AG10803 (cell line): ENCODE data around the gene SLC2A8.

ENCODE experiments used
- DNase-seq: peaks from one replicate; pipeline ENCODE4 v3.0.0; 2010; ENCODE audit warnings: low read depth
- H3K4me3 ChIP-seq: 2 replicates; pipeline ENCODE4 v1.5.1; 2011; ENCODE audit warnings: mild to moderate bottlenecking, low read length, control low read depth
- CTCF ChIP-seq: conservative IDR thresholded peaks from 2 replicates; pipeline ENCODE4 v1.5.1; 2011; ENCODE audit warnings: mild to moderate bottlenecking, low read length, control low read depth, inconsistent platforms

The SLC2A8 gene

GRCh38 chr9:127389381-127390247 is 7.4 kb upstream of the SLC2A8 start:
- DNase-seq: no peak
- no peak for TF ChIP-seq CTCF
- no peak overlapping the region for H3K4me3 ChIP-seq

- no peak overlapping the region for H3K4me3 ChIP-seq
- no peak for DNase-seq
- no peak for TF ChIP-seq CTCF
Observed at GRCh38 chr9:127390248-127390545, 6.8 kb upstream of the SLC2A8 start.

- TF ChIP-seq CTCF: no peak
- no peak for DNase-seq
- no peak overlapping the region for H3K4me3 ChIP-seq
Observed at GRCh38 chr9:127390563-127390962, 6.4 kb upstream of the SLC2A8 start.

GRCh38 chr9:127392166-127392565 is 4.8 kb upstream of the SLC2A8 start:
- no peak for TF ChIP-seq CTCF
- no peak for DNase-seq
- no peak overlapping the region for H3K4me3 ChIP-seq

GRCh38 chr9:127392976-127393375 is 4.0 kb upstream of the SLC2A8 start:
- no peak overlapping the region for H3K4me3 ChIP-seq
- TF ChIP-seq CTCF: no peak
- DNase-seq: no peak

- DNase-seq: peak; percentile 24
- H3K4me3 ChIP-seq: no peak overlapping the region
- peak; percentile 42 for TF ChIP-seq CTCF
Observed at GRCh38 chr9:127393645-127394044, 3.3 kb upstream of the SLC2A8 start.

- no peak overlapping the region for H3K4me3 ChIP-seq
- peak; percentile 8 for DNase-seq
- no peak for TF ChIP-seq CTCF
Observed at GRCh38 chr9:127395497-127396252, 1.3 kb upstream of the SLC2A8 start.
